GM19324 (cell line): ENCODE measurements around the gene HMCN2.

Experiments used
- ATAC-seq: cut with Tn5 transposase; IDR thresholded peaks from one replicate; pipeline ENCODE4 v1.9.1; 2021; ENCODE audit warnings: mild to moderate bottlenecking, moderate library complexity; ENCODE audit not compliant: unreplicated experiment, low FRiP score

Gene HMCN2, protein sequence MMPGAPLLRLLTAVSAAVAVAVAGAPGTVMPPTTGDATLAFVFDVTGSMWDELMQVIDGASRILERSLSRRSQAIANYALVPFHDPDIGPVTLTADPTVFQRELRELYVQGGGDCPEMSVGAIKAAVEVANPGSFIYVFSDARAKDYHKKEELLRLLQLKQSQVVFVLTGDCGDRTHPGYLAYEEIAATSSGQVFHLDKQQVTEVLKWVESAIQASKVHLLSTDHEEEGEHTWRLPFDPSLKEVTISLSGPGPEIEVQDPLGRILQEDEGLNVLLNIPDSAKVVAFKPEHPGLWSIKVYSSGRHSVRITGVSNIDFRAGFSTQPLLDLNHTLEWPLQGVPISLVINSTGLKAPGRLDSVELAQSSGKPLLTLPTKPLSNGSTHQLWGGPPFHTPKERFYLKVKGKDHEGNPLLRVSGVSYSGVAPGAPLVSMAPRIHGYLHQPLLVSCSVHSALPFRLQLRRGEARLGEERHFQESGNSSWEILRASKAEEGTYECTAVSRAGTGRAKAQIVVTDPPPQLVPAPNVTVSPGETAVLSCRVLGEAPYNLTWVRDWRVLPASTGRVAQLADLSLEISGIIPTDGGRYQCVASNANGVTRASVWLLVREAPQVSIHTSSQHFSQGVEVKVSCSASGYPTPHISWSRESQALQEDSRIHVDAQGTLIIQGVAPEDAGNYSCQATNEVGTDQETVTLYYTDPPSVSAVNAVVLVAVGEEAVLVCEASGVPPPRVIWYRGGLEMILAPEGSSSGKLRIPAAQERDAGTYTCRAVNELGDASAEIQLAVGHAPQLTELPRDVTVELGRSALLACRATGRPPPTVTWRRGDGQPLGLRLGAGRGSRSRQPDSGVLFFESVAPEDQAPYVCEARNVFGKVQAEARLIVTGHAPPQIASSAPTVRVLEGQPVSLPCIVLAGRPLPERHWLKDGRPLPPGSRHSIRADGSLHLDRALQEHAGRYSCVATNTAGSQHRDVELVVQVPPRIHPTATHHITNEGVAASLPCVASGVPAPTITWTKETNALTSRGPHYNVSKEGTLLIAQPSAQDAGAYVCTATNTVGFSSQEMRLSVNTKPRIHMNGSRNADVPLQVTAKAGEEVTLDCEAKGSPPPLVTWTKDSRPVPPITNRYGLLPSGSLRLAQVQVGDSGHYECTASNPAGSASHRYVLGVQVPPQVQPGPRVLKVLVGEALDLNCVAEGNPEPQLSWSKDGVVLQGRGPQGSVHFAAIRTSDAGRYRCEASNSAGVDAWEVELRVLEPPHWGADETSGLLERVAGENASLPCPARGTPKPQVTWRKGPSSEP (N-terminal part only)

GRCh38 chr9:130265431-130266235 is at the start of gene HMCN2:
TSS of gene HMCN2 (plus strand) at chr9:130265760. CDS start at chr9:130265879, 119 bp downstream.
- no peak for ATAC-seq

DNA sequence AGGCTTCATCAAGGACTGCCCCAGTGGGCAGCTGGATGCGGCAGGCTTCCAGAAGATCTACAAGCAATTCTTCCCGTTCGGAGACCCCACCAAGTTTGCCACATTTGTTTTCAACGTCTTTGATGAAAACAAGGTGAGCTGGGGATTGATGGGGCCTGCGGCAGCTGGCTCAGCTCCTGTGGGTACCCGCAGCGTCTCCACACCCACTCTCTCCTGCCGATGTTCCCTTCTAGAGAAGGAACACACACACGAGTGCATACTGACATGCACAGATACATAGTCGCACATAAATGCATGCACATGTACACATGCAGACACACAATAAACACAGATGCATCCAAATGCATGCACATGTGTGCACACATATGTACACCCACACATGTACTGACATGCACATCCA is 47.7 kb upstream of the HMCN2 start:
- ATAC-seq: no peak

- ATAC-seq: no peak
Measured at GRCh38 chr9:130219661-130220096, 45.9 kb upstream of the HMCN2 start.

- ATAC-seq: no peak
Measured at GRCh38 chr9:130220352-130220751, 45.2 kb upstream of the HMCN2 start.

GRCh38 chr9:130222833-130223232 is 42.7 kb upstream of the HMCN2 start:
- ATAC-seq: no peak

DNA sequence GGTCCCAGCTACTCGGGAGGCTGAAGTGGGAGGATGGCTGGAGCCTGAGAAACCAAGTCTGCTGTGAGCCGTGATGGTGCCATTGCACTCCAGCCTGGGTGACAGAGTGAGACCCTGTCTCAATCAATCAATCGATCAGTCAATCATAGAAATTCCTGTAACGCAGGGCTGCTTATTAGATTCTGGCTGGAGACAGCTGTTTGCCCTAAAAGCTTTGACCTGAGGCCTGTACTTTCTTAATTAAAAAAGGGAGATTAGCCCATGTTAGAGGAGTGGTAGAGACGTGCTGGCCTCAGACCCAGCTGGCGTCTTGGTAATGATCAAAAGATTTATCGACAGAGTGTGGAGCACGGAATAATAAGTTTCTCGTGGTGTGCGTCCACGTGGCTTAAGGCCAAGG is 40.5 kb upstream of the HMCN2 start:
- no peak for ATAC-seq

DNA sequence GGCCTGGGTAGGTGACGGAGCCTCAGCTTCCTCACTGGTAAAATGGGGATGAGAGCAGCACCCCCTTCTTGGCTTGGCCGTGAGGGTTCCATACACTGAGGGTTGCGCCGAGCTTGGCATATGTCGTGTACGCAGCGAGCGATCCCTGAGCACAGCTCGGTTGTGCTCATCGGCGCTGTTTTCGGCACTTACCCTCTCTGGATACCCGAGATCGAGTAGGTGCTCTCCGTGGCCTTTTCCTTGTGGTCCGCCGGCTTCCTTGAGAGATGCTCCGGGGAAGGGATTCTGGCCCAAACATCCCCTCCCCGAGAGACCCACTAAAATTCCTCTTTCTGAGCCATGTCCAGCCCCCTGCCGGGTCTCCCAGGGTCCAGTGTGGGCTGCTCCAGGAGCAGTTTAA is 40.0 kb upstream of the HMCN2 start:
- ATAC-seq: no peak

- no peak for ATAC-seq
Measured at GRCh38 chr9:130226112-130226511, 39.4 kb upstream of the HMCN2 start.

- no peak for ATAC-seq
Measured at GRCh38 chr9:130227833-130228232, 37.7 kb upstream of the HMCN2 start.

- no peak for ATAC-seq
Measured at GRCh38 chr9:130229759-130230158, 35.8 kb upstream of the HMCN2 start.

DNA sequence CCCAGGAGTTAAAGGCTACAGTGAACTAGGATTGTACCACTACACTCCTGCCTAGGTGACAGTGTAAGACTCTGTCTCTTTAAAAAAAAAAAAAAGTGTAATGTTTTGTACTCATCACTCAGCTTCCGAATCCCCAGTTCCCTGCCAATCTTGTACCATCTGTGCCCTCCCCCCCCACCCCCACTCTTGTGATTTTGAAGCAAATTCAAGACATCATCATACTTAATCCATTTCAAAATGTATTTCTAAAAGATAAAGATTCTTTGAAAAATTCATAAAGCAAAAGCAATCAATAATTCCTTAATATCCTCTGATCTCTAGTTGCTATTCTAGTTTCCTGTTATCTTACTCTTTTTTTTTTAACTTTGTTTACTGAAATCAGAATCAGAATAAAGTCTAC is 34.9 kb upstream of the HMCN2 start:
- ATAC-seq: no peak

DNA sequence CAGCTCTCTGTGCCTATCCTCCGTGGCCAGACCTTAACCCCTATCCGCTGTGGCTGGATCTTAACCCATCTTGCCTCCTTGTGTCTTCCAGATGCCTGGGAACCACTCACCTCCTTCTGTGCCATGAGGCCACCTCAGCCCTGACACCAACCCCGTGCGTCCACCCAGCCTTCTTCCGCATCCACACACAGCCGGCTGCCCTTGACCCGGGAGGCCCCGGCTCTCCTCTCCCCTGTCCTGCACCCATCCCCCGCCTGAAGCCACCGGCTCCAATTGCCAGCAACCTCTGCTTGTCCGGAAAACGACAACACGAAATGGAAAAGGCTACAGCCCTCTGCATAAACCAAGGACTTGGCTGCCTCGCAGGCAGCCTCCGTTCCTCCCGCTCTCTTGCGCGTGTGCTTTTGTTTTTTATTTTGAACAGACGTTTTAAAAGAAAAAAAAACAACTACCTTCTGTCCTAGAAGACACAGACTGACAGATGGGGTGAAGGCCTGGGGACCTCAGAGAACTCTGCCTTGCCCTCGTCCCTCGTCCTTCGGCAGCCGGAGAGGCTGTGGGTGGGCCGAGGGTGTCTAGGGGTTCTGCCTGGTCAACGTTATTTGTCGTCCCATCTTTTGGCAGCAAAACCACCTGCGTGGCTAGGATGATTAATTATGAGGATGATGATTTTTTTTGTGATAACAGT is 32.5 kb upstream of the HMCN2 start:
- ATAC-seq: no peak

- ATAC-seq: no peak
Measured at GRCh38 chr9:130233587-130233945, 32.0 kb upstream of the HMCN2 start.

DNA sequence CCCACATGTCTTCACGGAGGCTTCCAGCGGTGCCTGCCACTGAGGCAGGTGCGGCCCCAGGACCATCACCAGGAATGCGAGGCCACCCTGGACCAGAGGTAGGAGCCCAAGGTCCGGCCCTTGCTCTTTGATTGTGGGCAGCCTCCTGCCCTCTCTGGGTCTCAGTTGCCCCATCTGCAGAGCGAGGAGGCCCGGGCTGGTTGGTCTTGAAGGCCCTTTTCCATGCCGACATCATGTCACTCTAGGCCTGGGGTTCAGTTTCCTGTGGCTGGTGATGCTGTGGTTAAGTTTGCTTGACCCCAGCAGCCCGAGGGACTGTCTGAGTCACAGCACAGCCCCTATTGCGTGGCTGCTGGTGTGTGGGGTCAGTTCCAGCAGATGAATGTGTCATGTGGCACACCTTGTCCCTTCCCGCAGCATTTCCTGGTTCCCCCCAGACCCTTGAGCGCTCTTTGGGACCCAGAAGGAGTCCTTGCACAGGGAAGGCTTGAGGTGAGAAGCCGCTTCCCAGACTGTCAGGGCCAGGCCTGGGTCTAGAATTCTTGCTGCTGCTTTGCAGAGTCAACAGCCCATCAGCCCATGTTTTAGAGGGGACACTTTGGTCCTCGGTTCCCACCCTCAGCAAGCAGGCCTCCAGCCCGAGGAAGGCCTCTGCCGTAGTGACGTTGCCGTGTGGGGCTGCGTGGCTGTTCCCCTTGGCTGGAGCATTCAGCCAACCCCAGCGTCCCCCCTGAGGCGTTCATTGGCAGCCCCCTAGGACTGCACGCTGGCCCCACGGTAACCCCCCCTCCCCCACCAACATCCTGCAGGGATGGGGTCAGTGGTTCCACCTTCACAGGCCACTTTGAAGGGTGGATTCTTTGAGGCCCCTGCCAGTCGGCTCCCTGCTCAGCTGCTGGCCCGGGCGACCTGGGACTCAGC is 31.0 kb upstream of the HMCN2 start:
- no peak for ATAC-seq

DNA sequence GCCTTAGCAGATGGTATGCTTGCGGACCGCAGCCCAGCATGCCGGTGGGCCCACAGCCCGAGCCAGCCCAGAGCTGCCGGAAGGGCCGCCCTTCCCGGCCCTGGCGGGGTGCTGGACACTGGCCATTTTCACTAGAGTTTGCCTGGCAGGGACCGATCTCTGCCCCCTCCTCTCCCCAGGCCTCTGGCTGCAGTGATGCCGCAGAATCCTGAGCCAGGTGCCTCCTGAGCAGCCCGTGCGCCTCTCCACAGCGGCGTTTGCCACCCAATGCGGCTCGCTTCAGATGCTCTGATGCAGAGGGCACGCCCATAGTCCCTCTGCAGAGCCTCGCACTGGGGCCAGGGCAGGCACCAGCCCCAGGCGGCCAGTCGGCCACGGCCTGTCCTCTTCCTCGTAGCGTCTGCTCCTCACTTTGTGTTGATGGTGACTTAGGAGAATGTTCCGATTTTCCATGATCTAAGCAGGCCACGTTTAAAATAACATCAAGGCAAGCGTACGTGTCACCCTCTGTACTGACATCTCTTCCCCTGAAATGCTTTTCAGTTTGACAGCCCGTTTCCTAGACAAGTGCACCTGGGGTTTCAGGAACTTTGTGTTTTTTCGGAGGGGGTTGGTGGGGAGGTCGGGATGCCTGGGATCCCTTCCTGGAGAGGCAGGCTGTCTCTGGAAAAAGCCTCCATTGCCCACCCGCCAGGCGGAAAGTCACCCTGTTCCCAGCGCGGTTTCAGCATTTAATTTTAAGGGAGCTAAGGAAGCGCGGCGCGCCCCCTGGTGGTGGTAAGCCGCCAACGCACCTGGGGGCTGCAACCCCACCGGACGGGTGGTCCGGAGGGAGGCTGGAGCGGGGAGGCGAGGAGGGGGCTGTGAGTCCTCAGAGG is 29.8 kb upstream of the HMCN2 start:
- ATAC-seq: no peak

- ATAC-seq: no peak
Measured at GRCh38 chr9:130236436-130236985, 29.0 kb upstream of the HMCN2 start.

DNA sequence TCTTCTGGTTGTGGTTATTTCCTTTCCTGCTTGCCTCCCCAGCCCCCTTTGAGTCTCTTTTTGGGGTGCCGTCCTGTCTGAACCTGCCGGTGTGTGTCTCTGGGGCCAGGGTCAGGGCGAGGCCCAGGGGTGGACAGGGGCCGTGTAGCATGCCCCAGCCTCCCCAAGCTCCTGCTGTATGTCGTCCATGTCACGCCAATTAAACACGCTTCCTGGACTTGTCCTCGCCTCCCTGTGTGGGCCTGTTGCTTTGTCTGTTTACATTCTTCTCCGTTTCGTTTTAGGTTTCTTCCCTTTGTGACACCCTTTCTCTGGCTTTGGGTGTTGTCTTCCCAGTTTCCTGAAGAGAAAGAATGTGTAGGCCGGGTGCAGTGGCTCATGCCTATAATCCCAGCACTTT is 28.5 kb upstream of the HMCN2 start:
- ATAC-seq: no peak
